T-helper 1 cell treated with Interleukin-12 subunit alpha and Interleukin-12 subunit beta and Interleukin-4 antibody, amounts not matched to agents 30 μg/mL and 1 μg/mL, for 36 hours (primary cell): ENCODE data around the gene APOA5.
"Not testable (repeated sequence)": the region's sequence is repeated elsewhere in the genome, so short reads cannot be mapped to it uniquely, and the experiment has no call there.

Experiments used
- H3K27ac Mint-ChIP-seq: one replicate; pipeline ENCODE4 v1.8.0; 2021; ENCODE audit warnings: mild to moderate bottlenecking, mixed read lengths
- H3K27me3 Mint-ChIP-seq: one replicate; pipeline ENCODE4 v1.8.0; 2021; ENCODE audit warnings: low read depth, mixed read lengths
- H3K36me3 Mint-ChIP-seq: one replicate; pipeline ENCODE4 v1.8.0; 2021; ENCODE audit warnings: low read depth, mixed read lengths
- H3K4me1 Mint-ChIP-seq: one replicate; pipeline ENCODE4 v1.8.0; 2021; ENCODE audit warnings: low read depth, mixed read lengths
- H3K4me3 Mint-ChIP-seq: one replicate; pipeline ENCODE4 v1.8.0; 2021; ENCODE audit warnings: mild to moderate bottlenecking, moderate library complexity, mixed read lengths
- H3K9me3 Mint-ChIP-seq: one replicate; pipeline ENCODE4 v1.8.0; 2021; ENCODE audit warnings: mixed read lengths

APOA5 gene

GRCh38 chr11:116791813-116792143, at the start of gene APOA5:
TSS of gene APOA5 (minus strand) at chr11:116791879. CDS start at chr11:116791860, 19 bp downstream.
- H3K27ac Mint-ChIP-seq: no peak within 1 kb of the TSS
- H3K27me3 Mint-ChIP-seq: peaks cover 7% of the 10 kb centered on the region
- H3K36me3 Mint-ChIP-seq: peaks cover 9% of the 10 kb centered on the region
- no peaks in the 10 kb centered on the region for H3K9me3 Mint-ChIP-seq
- H3K4me1 Mint-ChIP-seq: peaks cover 15% of the 10 kb centered on the region
- no peak within 1 kb of the TSS for H3K4me3 Mint-ChIP-seq

- no peak overlapping the region for H3K27ac Mint-ChIP-seq
- peaks cover 4% of the 10 kb centered on the region for H3K4me1 Mint-ChIP-seq
- H3K9me3 Mint-ChIP-seq: no peaks in the 10 kb centered on the region
- peaks cover 11% of the 10 kb centered on the region for H3K36me3 Mint-ChIP-seq
- no peak overlapping the region for H3K4me3 Mint-ChIP-seq
- H3K27me3 Mint-ChIP-seq: no peaks in the 10 kb centered on the region
Observed at GRCh38 chr11:116840746-116841296, 49.1 kb upstream of the APOA5 start.

GRCh38 chr11:116840224-116840745, 48.6 kb upstream of the APOA5 start:
- Mint-ChIP-seq H3K36me3 (peaks cover 7% of the 10 kb centered on the region), H3K27ac (no peak overlapping the region), H3K4me3 (no peak overlapping the region), H3K27me3 (no peaks in the 10 kb centered on the region), H3K4me1 (peaks cover 4% of the 10 kb centered on the region), H3K9me3 (no peaks in the 10 kb centered on the region)

GRCh38 chr11:116838321-116839084, 46.8 kb upstream of the APOA5 start:
- Mint-ChIP-seq H3K4me3 (no peak overlapping the region), H3K36me3 (peaks cover 1% of the 10 kb centered on the region), H3K9me3 (no peaks in the 10 kb centered on the region), H3K27ac (no peak overlapping the region), H3K27me3 (peaks cover 4% of the 10 kb centered on the region), H3K4me1 (peaks cover 7% of the 10 kb centered on the region)

GRCh38 chr11:116837231-116838091, 45.8 kb upstream of the APOA5 start, which contains the start of gene APOA1:
TSS of gene APOA1 (minus strand) at chr11:116837622. CDS start at chr11:116837387, 235 bp downstream.
- Mint-ChIP-seq H3K9me3 (no peaks in the 10 kb centered on the region), H3K4me1 (peaks cover 10% of the 10 kb centered on the region), H3K36me3 (no peaks in the 10 kb centered on the region), H3K27ac (no peak within 1 kb of the TSS), H3K27me3 (peaks cover 4% of the 10 kb centered on the region), H3K4me3 (no peak within 1 kb of the TSS)

GRCh38 chr11:116836632-116836991, 44.9 kb upstream of the APOA5 start:
- Mint-ChIP-seq H3K9me3 (no peaks in the 10 kb centered on the region), H3K36me3 (no peaks in the 10 kb centered on the region), H3K4me1 (peaks cover 10% of the 10 kb centered on the region), H3K4me3 (no peak overlapping the region), H3K27ac (no peak overlapping the region), H3K27me3 (peaks cover 4% of the 10 kb centered on the region)

GRCh38 chr11:116835791-116836631, 44.3 kb upstream of the APOA5 start:
- Mint-ChIP-seq H3K4me3 (peak overlapping the region; percentile 40), H3K36me3 (no peaks in the 10 kb centered on the region), H3K4me1 (peaks cover 10% of the 10 kb centered on the region), H3K9me3 (no peaks in the 10 kb centered on the region), H3K27me3 (peaks cover 4% of the 10 kb centered on the region), H3K27ac (peak overlapping the region; percentile 69)

GRCh38 chr11:116835042-116835772, 43.5 kb upstream of the APOA5 start:
- H3K27ac Mint-ChIP-seq: no peak overlapping the region
- no peaks in the 10 kb centered on the region for H3K36me3 Mint-ChIP-seq
- peaks cover 4% of the 10 kb centered on the region for H3K27me3 Mint-ChIP-seq
- H3K4me1 Mint-ChIP-seq: peaks cover 10% of the 10 kb centered on the region
- H3K9me3 Mint-ChIP-seq: no peaks in the 10 kb centered on the region
- H3K4me3 Mint-ChIP-seq: peak overlapping the region; percentile 40

GRCh38 chr11:116834535-116835041, 42.9 kb upstream of the APOA5 start:
- H3K9me3 Mint-ChIP-seq, H3K36me3 Mint-ChIP-seq, H3K4me1 Mint-ChIP-seq, H3K27me3 Mint-ChIP-seq, H3K27ac Mint-ChIP-seq: not testable (repeated sequence)
- H3K4me3 Mint-ChIP-seq: peak overlapping the region; percentile 5

GRCh38 chr11:116833816-116834534, 42.3 kb upstream of the APOA5 start:
- Mint-ChIP-seq H3K4me3 (no peak overlapping the region), H3K4me1 (peaks cover 10% of the 10 kb centered on the region), H3K9me3 (no peaks in the 10 kb centered on the region), H3K27me3 (peaks cover 4% of the 10 kb centered on the region), H3K36me3 (no peaks in the 10 kb centered on the region), H3K27ac (no peak overlapping the region)

- Mint-ChIP-seq H3K4me3 (no peak overlapping the region), H3K36me3 (no peaks in the 10 kb centered on the region), H3K4me1 (peaks cover 8% of the 10 kb centered on the region), H3K9me3 (no peaks in the 10 kb centered on the region), H3K27me3 (peaks cover 4% of the 10 kb centered on the region), H3K27ac (no peak overlapping the region)
Observed at GRCh38 chr11:116833491-116833815, 41.8 kb upstream of the APOA5 start.

GRCh38 chr11:116832350-116833290, 40.9 kb upstream of the APOA5 start:
- no peak overlapping the region for H3K4me3 Mint-ChIP-seq
- H3K9me3 Mint-ChIP-seq: no peaks in the 10 kb centered on the region
- H3K4me1 Mint-ChIP-seq: peaks cover 8% of the 10 kb centered on the region
- H3K36me3 Mint-ChIP-seq: no peaks in the 10 kb centered on the region
- H3K27me3 Mint-ChIP-seq: peaks cover 4% of the 10 kb centered on the region
- peak overlapping the region; percentile 45 for H3K27ac Mint-ChIP-seq
